NB4 (cell line): ENCODE data around the gene NOC2L.

Experiments used
- POLR2A ChIP-seq: IDR thresholded peaks from 2 replicates; pipeline ENCODE4 v1.6.1; 2011; ENCODE audit warnings: mild to moderate bottlenecking; ENCODE audit not compliant: insufficient read length; ENCODE audit errors: extremely low read depth
- TF ChIP-seq, protein P1 (sequence below): IDR thresholded peaks from one replicate; pipeline ENCODE4 v1.5.1; 2012; ENCODE audit warnings: low read depth, low read length

- TF ChIP-seq, protein P1, sequence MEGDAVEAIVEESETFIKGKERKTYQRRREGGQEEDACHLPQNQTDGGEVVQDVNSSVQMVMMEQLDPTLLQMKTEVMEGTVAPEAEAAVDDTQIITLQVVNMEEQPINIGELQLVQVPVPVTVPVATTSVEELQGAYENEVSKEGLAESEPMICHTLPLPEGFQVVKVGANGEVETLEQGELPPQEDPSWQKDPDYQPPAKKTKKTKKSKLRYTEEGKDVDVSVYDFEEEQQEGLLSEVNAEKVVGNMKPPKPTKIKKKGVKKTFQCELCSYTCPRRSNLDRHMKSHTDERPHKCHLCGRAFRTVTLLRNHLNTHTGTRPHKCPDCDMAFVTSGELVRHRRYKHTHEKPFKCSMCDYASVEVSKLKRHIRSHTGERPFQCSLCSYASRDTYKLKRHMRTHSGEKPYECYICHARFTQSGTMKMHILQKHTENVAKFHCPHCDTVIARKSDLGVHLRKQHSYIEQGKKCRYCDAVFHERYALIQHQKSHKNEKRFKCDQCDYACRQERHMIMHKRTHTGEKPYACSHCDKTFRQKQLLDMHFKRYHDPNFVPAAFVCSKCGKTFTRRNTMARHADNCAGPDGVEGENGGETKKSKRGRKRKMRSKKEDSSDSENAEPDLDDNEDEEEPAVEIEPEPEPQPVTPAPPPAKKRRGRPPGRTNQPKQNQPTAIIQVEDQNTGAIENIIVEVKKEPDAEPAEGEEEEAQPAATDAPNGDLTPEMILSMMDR: no peak
- no peak for TF ChIP-seq POLR2A
Observed at GRCh38 chr1:980137-980571, 21.1 kb upstream of the NOC2L start.
